A549 (cell line): ENCODE measurements around the gene PSIP1. TPM values are rescaled to one million over a fixed set of nuclear protein-coding genes. Genes with fewer than 3 reads are reported as not detected.

Source experiments
- ATAC-seq, 2 experiments: fragments of 200-7000 bp in 1 of 2; fragments of >200 bp in 1 of 2; cut with Nextera tagmentation in 1 of 2; cut with Tn5 transposase in 1 of 2; 3 replicates each; pipeline versions ENCODE4 v1.8.0 to v1.9.1; 2018 to 2020; ENCODE audit warnings: mild to moderate bottlenecking in 1 of 2, moderate library complexity in 1 of 2
- CTCF ChIA-PET: fragments of 300-600 bp; sonication (Branson Sonifier 250); formaldehyde crosslinking; extraction: SDS; loops from one replicate; lab custom pipeline; 2021; ENCODE audit warnings: antibody characterized with exemption, inconsistent platforms; lab: Yijun Ruan, JAX
- POLR2A ChIA-PET: fragments of 350-600 bp; formaldehyde crosslinking; extraction: SDS; loops from one replicate; lab custom pipeline; 2021; ENCODE audit warnings: antibody characterized with exemption, inconsistent platforms; lab: Yijun Ruan, JAX
- DNase-seq, 2 experiments: peaks; one replicate each; pipeline versions ENCODE4 v3.0.0 to v3.0.0-alpha.2; 2011 to 2016; ENCODE audit warnings: low read depth in 1 of 2, low spot score in 1 of 2
- FAIRE-seq: peaks from 2 replicates; lab custom pipeline; 2011; peaks lifted over from hg19 to GRCh38; lab: Jason Lieb, UNC
- H3K27ac ChIP-seq, 2 experiments: fragments of >200 bp; sonication (Bioruptor Twin); formaldehyde crosslinking; 3 replicates each; pipeline ENCODE4 v1.5.1; 2016 to 2017
- H3K4me1 ChIP-seq: fragments of >200 bp; sonication (Bioruptor Twin); formaldehyde crosslinking; 3 replicates; pipeline ENCODE4 v1.6.1; 2016
- H3K4me2 ChIP-seq: fragments of >200 bp; sonication (Bioruptor Twin); formaldehyde crosslinking; 3 replicates; pipeline ENCODE4 v1.6.1; 2016
- H3K4me3 ChIP-seq: fragments of >200 bp; sonication (Bioruptor Twin); formaldehyde crosslinking; 3 replicates; pipeline ENCODE4 v1.5.1; 2016
- H3K9me3 ChIP-seq: fragments of >200 bp; sonication (Bioruptor Twin); formaldehyde crosslinking; 3 replicates; pipeline ENCODE4 v1.6.1; 2016
- CBX2 ChIP-seq: fragments of 200-600 bp; sonication (generic); IDR thresholded peaks from 2 replicates; pipeline ENCODE4 v1.6.1; 2016; ENCODE audit warnings: low read depth, mild to moderate bottlenecking, borderline replicate concordance
- CEBPB ChIP-seq, 2 experiments: fragments of >200 bp in 1 of 2; sonication (Bioruptor Twin) in 1 of 2; formaldehyde crosslinking in 1 of 2; IDR thresholded peaks; 2 replicates each; pipeline ENCODE4 v1.6.1; 2012 to 2016
- CHD4 ChIP-seq: fragments of 200-600 bp; sonication (generic); IDR thresholded peaks from 2 replicates; pipeline ENCODE4 v1.6.1; 2016; ENCODE audit warnings: antibody characterized with exemption, mild to moderate bottlenecking, borderline replicate concordance
- EHF ChIP-seq: fragments of 250-450 bp; sonication (Bioruptor Pico); IDR thresholded peaks from 2 replicates; pipeline ENCODE4 v1.5.0; 2020; ENCODE audit warnings: mild to moderate bottlenecking
- EHMT2 ChIP-seq: fragments of 200-600 bp; sonication (generic); IDR thresholded peaks from 2 replicates; pipeline ENCODE4 v1.6.1; 2016; ENCODE audit warnings: antibody characterized with exemption, low read depth, mild to moderate bottlenecking, moderate library complexity
- EP300 ChIP-seq, 2 experiments: fragments of >200 bp; sonication (Bioruptor Twin); formaldehyde crosslinking; IDR thresholded peaks; 2 replicates in 1 of 2; 3 replicates in 1 of 2; pipeline ENCODE4 v1.6.1; 2016 to 2017
- ESRRA ChIP-seq: fragments of 150-350 bp; IDR thresholded peaks from 2 replicates; pipeline ENCODE4 v1.6.1; 2014; ENCODE audit warnings: mild to moderate bottlenecking, low read length, borderline replicate concordance
- FOSB ChIP-seq: fragments of 250-450 bp; sonication (Bioruptor Pico); IDR thresholded peaks from 2 replicates; pipeline ENCODE4 v1.5.0; 2020; ENCODE audit warnings: mild to moderate bottlenecking, moderate library complexity
- FOSL2 ChIP-seq, 2 experiments: fragments of 450-650 bp in 1 of 2; fragments of >200 bp in 1 of 2; sonication (Bioruptor Twin) in 1 of 2; formaldehyde crosslinking; IDR thresholded peaks; 2 replicates each; pipeline versions ENCODE4 v1.5.0 to v1.6.1; 2016 to 2020; ENCODE audit warnings: mild to moderate bottlenecking in 1 of 2, moderate library complexity in 1 of 2
- FOXS1 ChIP-seq: fragments of 250-450 bp; sonication (Bioruptor Pico); IDR thresholded peaks from 2 replicates; pipeline ENCODE4 v1.5.0; 2020; ENCODE audit warnings: mild to moderate bottlenecking, moderate library complexity
- HDAC2 ChIP-seq: fragments of 200-600 bp; sonication (generic); IDR thresholded peaks from 2 replicates; pipeline ENCODE4 v1.6.1; 2016
- HOXA7 ChIP-seq: fragments of 250-450 bp; sonication (Bioruptor Pico); IDR thresholded peaks from 2 replicates; pipeline ENCODE4 v1.5.0; 2020; ENCODE audit warnings: mild to moderate bottlenecking, moderate library complexity
- HOXB13 ChIP-seq: fragments of 250-450 bp; sonication (Bioruptor Pico); IDR thresholded peaks from 2 replicates; pipeline ENCODE4 v1.5.0; 2020; ENCODE audit warnings: low read depth, mild to moderate bottlenecking, moderate library complexity
- HOXB5 ChIP-seq: fragments of 250-450 bp; sonication (Bioruptor Pico); IDR thresholded peaks from 2 replicates; pipeline ENCODE4 v1.5.0; 2020; ENCODE audit warnings: mild to moderate bottlenecking, moderate library complexity
- JUNB ChIP-seq: fragments of >200 bp; sonication (Bioruptor Twin); formaldehyde crosslinking; IDR thresholded peaks from 2 replicates; pipeline ENCODE4 v1.6.1; 2016
- KDM5A ChIP-seq: fragments of 200-600 bp; sonication (generic); IDR thresholded peaks from 2 replicates; pipeline ENCODE4 v1.6.1; 2016; ENCODE audit warnings: antibody characterized with exemption, mild to moderate bottlenecking
- MAFK ChIP-seq: fragments of 450-650 bp; IDR thresholded peaks from 2 replicates; pipeline ENCODE4 v1.6.1; 2014; ENCODE audit not compliant: partially characterized antibody
- MYC ChIP-seq: IDR thresholded peaks from 2 replicates; pipeline ENCODE4 v1.6.1; 2012; ENCODE audit warnings: mild to moderate bottlenecking, inconsistent platforms, low read length, improper control_type of control experiment, borderline replicate concordance
- NFE2L2 ChIP-seq: fragments of 150-350 bp; conservative IDR thresholded peaks from 2 replicates; pipeline ENCODE4 v1.6.1; 2014; ENCODE audit warnings: low read length
- NPAS2 ChIP-seq: fragments of 250-450 bp; sonication (Bioruptor Pico); IDR thresholded peaks from 2 replicates; pipeline ENCODE4 v1.8.0; 2022; ENCODE audit warnings: mild to moderate bottlenecking, moderate library complexity, borderline replicate concordance
- NR3C1 ChIP-seq: fragments of >200 bp; sonication (Bioruptor Twin); formaldehyde crosslinking; IDR thresholded peaks from 3 replicates; pipeline ENCODE4 v1.6.1; 2017
- POLR2A ChIP-seq: IDR thresholded peaks from 2 replicates; pipeline ENCODE4 v1.6.1; 2012; ENCODE audit warnings: mild to moderate bottlenecking, low read length
- RAD21 ChIP-seq, 2 experiments: fragments of >200 bp in 1 of 2; sonication (Bioruptor Twin) in 1 of 2; formaldehyde crosslinking in 1 of 2; IDR thresholded peaks in 1 of 2; conservative IDR thresholded peaks in 1 of 2; 2 replicates in 1 of 2; 3 replicates in 1 of 2; pipeline ENCODE4 v1.6.1; 2012 to 2018; ENCODE audit warnings: inconsistent platforms in 1 of 2
- RARB ChIP-seq: fragments of 250-450 bp; sonication (Bioruptor Pico); IDR thresholded peaks from 2 replicates; pipeline ENCODE4 v1.8.0; 2021; ENCODE audit warnings: mild to moderate bottlenecking, moderate library complexity
- RNF2 ChIP-seq: fragments of 200-600 bp; sonication (generic); IDR thresholded peaks from 2 replicates; pipeline ENCODE4 v1.6.1; 2016; ENCODE audit warnings: low read depth, mild to moderate bottlenecking, antibody characterized with exemption, moderate library complexity, borderline replicate concordance
- TP53 ChIP-seq: fragments of 250-450 bp; sonication (Bioruptor Pico); IDR thresholded peaks from 2 replicates; pipeline ENCODE4 v1.5.0; 2021; ENCODE audit warnings: mild to moderate bottlenecking, moderate library complexity
- ZNF302 ChIP-seq: fragments of 250-450 bp; sonication (Bioruptor Pico); IDR thresholded peaks from 2 replicates; pipeline ENCODE4 v1.9.0; 2021; ENCODE audit warnings: inconsistent platforms, mild to moderate bottlenecking, moderate library complexity
- ZSCAN20 ChIP-seq: fragments of 250-450 bp; sonication (Bioruptor Pico); IDR thresholded peaks from 2 replicates; pipeline ENCODE4 v1.8.0; 2022; ENCODE audit warnings: mild to moderate bottlenecking, moderate library complexity
- WGBS: methylation state at CpG from one replicate; pipeline ENCODE4 v1.1.6; 2017; ENCODE audit errors: missing lambda C conversion rate; 5-methylcytosine and 5-hydroxymethylcytosine counted together
- polyA plus RNA-seq, 4 experiments: library from polyadenylated mRNA; depleted of rRNA in 3 of 4; stranded (reverse); fragments of >200 nt; fragmentation: RNase III in 1 of 4; extraction: RNeasy Plus Mini Kit Qiagen cat#74134 plus additional on column Dnase treatment in 1 of 4; gene quantifications; 2 replicates in 3 of 4; 3 replicates in 1 of 4; pipeline ENCODE4 v1.2.3, GENCODE V29; 2011 to 2017
- TF ChIP-seq, protein P1 (sequence below): fragments of 450-650 bp; IDR thresholded peaks from 2 replicates; pipeline ENCODE4 v1.6.1; 2014; ENCODE audit warnings: antibody characterized with exemption
- TF ChIP-seq, protein P2 (sequence below): fragments of >200 bp; sonication (Bioruptor Twin); formaldehyde crosslinking; IDR thresholded peaks from 3 replicates; pipeline ENCODE4 v1.5.1; 2016
- TF ChIP-seq, protein P3 (sequence below): fragments of 200-600 bp; sonication (generic); IDR thresholded peaks from 2 replicates; pipeline ENCODE4 v1.6.1; 2016; ENCODE audit warnings: antibody characterized with exemption, mild to moderate bottlenecking, moderate library complexity
- TF ChIP-seq, protein P4 (sequence below): fragments of 250-450 bp; sonication (Bioruptor Pico); IDR thresholded peaks from 2 replicates; pipeline ENCODE4 v1.5.0; 2020; ENCODE audit warnings: low read depth, mild to moderate bottlenecking, moderate library complexity

PSIP1 gene
- polyA plus RNA-seq, 2 of the 4 experiments (the other 2 are of a cell fraction) = 84.2 to 119 TPM

DNA sequence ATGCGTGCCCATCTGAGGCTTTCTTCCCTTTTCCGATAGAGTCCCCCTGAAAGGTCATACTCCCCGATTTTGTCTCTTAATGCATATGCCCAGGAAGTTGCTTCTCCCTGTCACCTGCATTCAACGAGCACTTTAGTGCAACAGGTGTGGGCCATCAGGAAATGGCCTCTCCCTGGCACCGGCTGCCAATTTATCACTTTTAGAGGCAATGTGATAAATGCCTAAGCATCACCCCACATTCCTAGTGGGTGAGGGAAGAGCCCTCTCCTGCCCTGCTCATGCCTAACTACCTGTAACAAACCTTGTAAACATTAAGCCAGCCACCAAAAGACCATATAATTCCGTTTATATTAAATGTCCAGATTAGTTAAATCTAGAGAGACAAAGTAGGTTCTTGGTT lies 89.2 kb downstream of the PSIP1 start:
- peak overlapping the region; percentile 78 for H3K4me2 ChIP-seq
- DNase-seq (no peak), FAIRE-seq (no peak), ATAC-seq (no peak)
- no peak for TF ChIP-seq POLR2A
- TF ChIP-seq CHD4 = no peak
- TF ChIP-seq NR3C1 = no peak
- TF ChIP-seq EHMT2 = no peak
- TF ChIP-seq KDM5A = no peak
- TF ChIP-seq CBX2 = no peak
- no peak for TF ChIP-seq FOSB
- TF ChIP-seq, protein P1, sequence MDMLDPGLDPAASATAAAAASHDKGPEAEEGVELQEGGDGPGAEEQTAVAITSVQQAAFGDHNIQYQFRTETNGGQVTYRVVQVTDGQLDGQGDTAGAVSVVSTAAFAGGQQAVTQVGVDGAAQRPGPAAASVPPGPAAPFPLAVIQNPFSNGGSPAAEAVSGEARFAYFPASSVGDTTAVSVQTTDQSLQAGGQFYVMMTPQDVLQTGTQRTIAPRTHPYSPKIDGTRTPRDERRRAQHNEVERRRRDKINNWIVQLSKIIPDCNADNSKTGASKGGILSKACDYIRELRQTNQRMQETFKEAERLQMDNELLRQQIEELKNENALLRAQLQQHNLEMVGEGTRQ = no peak
- no peak for TF ChIP-seq MAFK
- TF ChIP-seq, protein P2, sequence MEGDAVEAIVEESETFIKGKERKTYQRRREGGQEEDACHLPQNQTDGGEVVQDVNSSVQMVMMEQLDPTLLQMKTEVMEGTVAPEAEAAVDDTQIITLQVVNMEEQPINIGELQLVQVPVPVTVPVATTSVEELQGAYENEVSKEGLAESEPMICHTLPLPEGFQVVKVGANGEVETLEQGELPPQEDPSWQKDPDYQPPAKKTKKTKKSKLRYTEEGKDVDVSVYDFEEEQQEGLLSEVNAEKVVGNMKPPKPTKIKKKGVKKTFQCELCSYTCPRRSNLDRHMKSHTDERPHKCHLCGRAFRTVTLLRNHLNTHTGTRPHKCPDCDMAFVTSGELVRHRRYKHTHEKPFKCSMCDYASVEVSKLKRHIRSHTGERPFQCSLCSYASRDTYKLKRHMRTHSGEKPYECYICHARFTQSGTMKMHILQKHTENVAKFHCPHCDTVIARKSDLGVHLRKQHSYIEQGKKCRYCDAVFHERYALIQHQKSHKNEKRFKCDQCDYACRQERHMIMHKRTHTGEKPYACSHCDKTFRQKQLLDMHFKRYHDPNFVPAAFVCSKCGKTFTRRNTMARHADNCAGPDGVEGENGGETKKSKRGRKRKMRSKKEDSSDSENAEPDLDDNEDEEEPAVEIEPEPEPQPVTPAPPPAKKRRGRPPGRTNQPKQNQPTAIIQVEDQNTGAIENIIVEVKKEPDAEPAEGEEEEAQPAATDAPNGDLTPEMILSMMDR = no peak
- TF ChIP-seq HDAC2 = no peak
- no peak for TF ChIP-seq NPAS2 (CRISPR knock-in tag)
- TF ChIP-seq ZSCAN20 (CRISPR knock-in tag) = no peak
- TF ChIP-seq, protein P3, sequence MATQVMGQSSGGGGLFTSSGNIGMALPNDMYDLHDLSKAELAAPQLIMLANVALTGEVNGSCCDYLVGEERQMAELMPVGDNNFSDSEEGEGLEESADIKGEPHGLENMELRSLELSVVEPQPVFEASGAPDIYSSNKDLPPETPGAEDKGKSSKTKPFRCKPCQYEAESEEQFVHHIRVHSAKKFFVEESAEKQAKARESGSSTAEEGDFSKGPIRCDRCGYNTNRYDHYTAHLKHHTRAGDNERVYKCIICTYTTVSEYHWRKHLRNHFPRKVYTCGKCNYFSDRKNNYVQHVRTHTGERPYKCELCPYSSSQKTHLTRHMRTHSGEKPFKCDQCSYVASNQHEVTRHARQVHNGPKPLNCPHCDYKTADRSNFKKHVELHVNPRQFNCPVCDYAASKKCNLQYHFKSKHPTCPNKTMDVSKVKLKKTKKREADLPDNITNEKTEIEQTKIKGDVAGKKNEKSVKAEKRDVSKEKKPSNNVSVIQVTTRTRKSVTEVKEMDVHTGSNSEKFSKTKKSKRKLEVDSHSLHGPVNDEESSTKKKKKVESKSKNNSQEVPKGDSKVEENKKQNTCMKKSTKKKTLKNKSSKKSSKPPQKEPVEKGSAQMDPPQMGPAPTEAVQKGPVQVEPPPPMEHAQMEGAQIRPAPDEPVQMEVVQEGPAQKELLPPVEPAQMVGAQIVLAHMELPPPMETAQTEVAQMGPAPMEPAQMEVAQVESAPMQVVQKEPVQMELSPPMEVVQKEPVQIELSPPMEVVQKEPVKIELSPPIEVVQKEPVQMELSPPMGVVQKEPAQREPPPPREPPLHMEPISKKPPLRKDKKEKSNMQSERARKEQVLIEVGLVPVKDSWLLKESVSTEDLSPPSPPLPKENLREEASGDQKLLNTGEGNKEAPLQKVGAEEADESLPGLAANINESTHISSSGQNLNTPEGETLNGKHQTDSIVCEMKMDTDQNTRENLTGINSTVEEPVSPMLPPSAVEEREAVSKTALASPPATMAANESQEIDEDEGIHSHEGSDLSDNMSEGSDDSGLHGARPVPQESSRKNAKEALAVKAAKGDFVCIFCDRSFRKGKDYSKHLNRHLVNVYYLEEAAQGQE = no peak
- TF ChIP-seq ESRRA = no peak
- TF ChIP-seq EP300 (IDR thresholded peaks at IDR 0.05) = no peak
- TF ChIP-seq CEBPB (IDR thresholded peaks at IDR 0.05) = no peak
- TF ChIP-seq TP53 = no peak
- TF ChIP-seq RAD21 (conservative IDR thresholded peaks at IDR 0.05 in 1 of 2, IDR thresholded peaks at IDR 0.05 in 1 of 2) = no peak
- TF ChIP-seq FOSL2 (IDR thresholded peaks at IDR 0.05) = no peak
- no peak for TF ChIP-seq FOSL2 (CRISPR knock-in tag; IDR thresholded peaks at IDR 0.05)
- WGBS = 81% methylated on average over 6 of the region's 6 CpGs
- H3K9me3 ChIP-seq = no peaks in the 10 kb centered on the region
- no peak overlapping the region; the same call in 2 of the 3 replicates for H3K4me3 ChIP-seq
- H3K27ac ChIP-seq = peak overlapping the region; percentile 90 to 98; a peak in 5 of 6 replicates
- ChIA-PET POLR2A (no interaction called here), CTCF (no interaction called here)
- peaks cover 15% of the 10 kb centered on the region for H3K4me1 ChIP-seq

DNA sequence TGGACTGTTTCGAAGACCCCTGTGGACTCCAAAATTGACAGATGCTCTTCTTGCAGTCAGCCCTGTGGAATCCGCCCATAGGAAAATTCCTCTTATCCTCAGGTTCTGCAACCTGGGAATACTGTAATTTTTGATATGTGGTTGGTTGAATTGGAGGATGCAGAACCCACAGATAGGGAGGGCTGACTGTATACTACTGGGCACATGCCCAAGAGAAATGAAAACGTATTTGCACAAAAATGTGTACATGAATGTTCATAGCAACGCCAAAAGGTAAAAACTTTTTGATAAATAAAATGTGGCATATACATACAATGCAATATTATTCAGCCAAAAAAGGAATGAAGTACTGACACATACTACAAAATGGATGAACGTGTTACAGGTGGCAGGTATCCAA lies 90.0 kb downstream of the PSIP1 start:
- ChIA-PET POLR2A (no interaction called here), CTCF (interaction anchor here (0.8 kb wide), 1 partner anchor 210 kb away, joined by 4 read pairs; no protein-coding TSS in a partner anchor)
- FAIRE-seq (no peak), ATAC-seq (no peak), DNase-seq (no peak)
- Histone ChIP-seq H3K27ac (no peak overlapping the region), H3K4me1 (peaks cover 15% of the 10 kb centered on the region), H3K4me2 (no peak overlapping the region), H3K9me3 (no peaks in the 10 kb centered on the region), H3K4me3 (no peak overlapping the region)
- TF ChIP-seq NFE2L2 (no peak), HOXB5 (no peak), CHD4 (no peak), MAFK (no peak), HOXA7 (CRISPR knock-in tag) (no peak), JUNB (no peak), CEBPB (IDR thresholded peaks at IDR 0.05) (no peak), ZSCAN20 (CRISPR knock-in tag) (no peak), NR3C1 (no peak), RARB (CRISPR knock-in tag) (no peak), FOXS1 (no peak), EHF (CRISPR knock-in tag) (no peak), MYC (no peak), HOXB13 (CRISPR knock-in tag) (no peak), CBX2 (no peak), ZNF302 (CRISPR knock-in tag) (no peak), RNF2 (no peak)
- TF ChIP-seq, protein P4, sequence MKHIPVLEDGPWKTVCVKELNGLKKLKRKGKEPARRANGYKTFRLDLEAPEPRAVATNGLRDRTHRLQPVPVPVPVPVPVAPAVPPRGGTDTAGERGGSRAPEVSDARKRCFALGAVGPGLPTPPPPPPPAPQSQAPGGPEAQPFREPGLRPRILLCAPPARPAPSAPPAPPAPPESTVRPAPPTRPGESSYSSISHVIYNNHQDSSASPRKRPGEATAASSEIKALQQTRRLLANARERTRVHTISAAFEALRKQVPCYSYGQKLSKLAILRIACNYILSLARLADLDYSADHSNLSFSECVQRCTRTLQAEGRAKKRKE (CRISPR knock-in tag) = no peak
- WGBS = 83% methylated on average over 5 of the region's 5 CpGs
